Mucosa of gallbladder (tissue), 1 donor: ENCODE measurements around the gene CPT1B. TPM values are rescaled to one million over a fixed set of nuclear protein-coding genes. Genes with fewer than 3 reads are reported as not detected.

Experiments used
- total RNA-seq: library from RNA; stranded (reverse); gene quantifications from one replicate; pipeline ENCODE4 v1.2.1, GENCODE V29; 2021
- donor health status: DM: no; HTN: no; CAD: no.

CPT1B gene
- total RNA-seq, 1 donor from 2014 or later: 32.4 TPM

Other genes with a start within 250 kb of the CPT1B start
- 75.5 TPM for gene PPP6R2, start 235.1 kb downstream of the CPT1B start, total RNA-seq
- gene SBF1, start 103.4 kb downstream of the CPT1B start, total RNA-seq: 95.8 TPM
- 5.1 TPM for gene ADM2, start 96.9 kb downstream of the CPT1B start, total RNA-seq
- gene MIOX, start 91.6 kb downstream of the CPT1B start, total RNA-seq: 1.6 TPM
- 89.1 TPM for gene LMF2, start 70.7 kb downstream of the CPT1B start, total RNA-seq
- gene NCAPH2, start 70.2 kb downstream of the CPT1B start, total RNA-seq: 35.2 TPM
- gene SCO2, start 52.8 kb downstream of the CPT1B start, total RNA-seq: 1.3 TPM
- gene TYMP, start 48.4 kb downstream of the CPT1B start, total RNA-seq: 34.8 TPM
- 0.17 TPM for gene KLHDC7B, start 32.5 kb downstream of the CPT1B start, total RNA-seq
- not detected for gene SYCE3, start 15.5 kb downstream of the CPT1B start, total RNA-seq
- gene CHKB, start 4.4 kb upstream of the CPT1B start, total RNA-seq: 106 TPM
- 0.89 TPM for gene MAPK8IP2, start 22.4 kb upstream of the CPT1B start, total RNA-seq
- 113 TPM for gene ARSA, start 49.7 kb upstream of the CPT1B start, total RNA-seq
- gene SHANK3, start 94.4 kb upstream of the CPT1B start, total RNA-seq: 21.8 TPM
- gene ACR, start 159.8 kb upstream of the CPT1B start, total RNA-seq: 0.92 TPM
- gene RABL2B, start 205.2 kb upstream of the CPT1B start, total RNA-seq: 38.3 TPM